ENCODE data around the gene CDCA3.
A peak's percentile ranks its signal among the peaks of the same experiment; 100 is the strongest.

Gene CDCA3

DNA sequence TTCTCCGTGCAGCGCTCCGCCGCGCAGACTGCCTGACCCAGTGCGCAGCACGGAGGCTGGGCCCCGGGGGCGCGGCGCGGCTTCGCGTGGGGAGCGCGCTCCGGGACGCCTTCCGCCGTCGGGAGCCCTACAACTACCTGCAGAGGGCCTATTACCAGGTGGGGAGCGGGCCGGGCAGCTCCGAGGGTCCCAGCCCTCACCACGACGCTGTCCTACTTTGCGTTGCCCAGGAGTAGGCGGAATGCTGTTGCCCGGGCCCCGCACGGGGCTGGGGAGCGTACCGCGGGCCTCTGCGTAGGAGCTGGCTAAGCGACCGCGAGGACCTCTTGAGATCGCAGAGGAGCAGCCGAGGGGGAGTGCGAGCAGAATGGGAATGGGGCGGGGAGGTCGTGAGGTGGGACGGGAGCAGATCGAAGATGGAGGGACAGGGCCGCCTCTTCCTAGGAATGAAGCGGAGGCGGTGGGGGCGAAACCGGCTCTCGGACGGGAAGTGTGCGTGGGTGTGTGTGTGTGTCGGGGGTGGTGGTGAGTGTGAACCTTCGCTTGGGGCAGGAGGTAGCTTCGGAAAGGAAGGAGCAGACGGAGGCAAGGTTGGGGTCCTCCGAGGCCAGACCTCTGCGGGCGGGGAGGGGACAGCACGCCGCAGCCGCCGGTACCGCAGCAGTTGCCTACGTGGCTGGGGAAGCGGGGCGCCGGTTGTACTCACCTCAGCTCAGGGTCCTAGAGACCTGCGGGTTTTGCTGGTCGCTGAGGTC is 22.1 kb downstream of the CDCA3 start:
- H3K36me3 ChIP-seq (ENCODE audit: control insufficient read depth, insufficient read depth, low read length, severe bottlenecking): no peaks in the 10 kb centered on the region
- peak; percentile 75 for DNase-seq (ENCODE audit: low read depth)

DNA sequence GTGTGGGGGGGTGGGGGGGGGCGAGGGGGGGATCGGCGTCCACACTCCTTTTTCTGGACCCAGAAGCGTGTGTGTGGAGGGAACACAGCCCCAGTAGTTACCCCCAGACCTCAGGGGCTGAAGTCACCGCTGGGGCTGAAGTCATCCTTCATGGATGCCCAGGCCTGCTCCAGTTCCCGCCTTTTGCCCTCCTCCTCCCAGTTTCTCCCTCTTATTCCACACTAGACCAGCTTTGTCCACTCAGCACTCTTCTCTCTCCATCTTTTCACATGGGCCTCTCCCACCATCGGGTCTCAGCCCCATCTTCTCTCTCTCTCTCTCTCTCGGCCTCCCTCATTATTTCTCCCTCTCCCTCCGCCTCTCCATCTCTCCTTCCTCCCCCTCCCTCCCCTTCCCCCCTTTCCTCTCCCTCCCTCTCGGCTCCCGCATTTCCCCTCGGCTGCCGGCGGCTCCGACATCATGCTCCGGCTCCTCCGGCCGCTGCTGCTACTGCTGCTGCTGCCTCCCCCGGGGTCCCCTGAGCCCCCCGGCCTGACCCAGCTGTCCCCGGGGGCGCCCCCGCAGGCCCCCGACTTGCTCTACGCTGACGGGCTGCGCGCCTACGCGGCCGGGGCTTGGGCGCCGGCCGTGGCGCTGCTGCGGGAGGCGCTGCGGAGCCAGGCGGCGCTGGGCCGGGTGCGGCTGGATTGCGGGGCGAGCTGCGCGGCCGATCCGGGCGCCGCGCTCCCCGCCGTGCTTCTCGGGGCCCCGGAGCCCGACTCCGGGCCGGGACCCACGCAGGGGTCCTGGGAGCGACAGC is 22.9 kb downstream of the CDCA3 start, which contains the start of gene P3H3:
Gene P3H3 (plus strand): TSS at position 426 of the 799 bp plus-strand sequence. CDS start 34 bp downstream, at position 460.
- DNase-seq (ENCODE audit: low read depth): peak; percentile 73
- peak within 1 kb of the TSS; percentile 87 for H3K4me3 ChIP-seq (ENCODE audit: low read length)
- no peaks in the 10 kb centered on the region for H3K9me3 ChIP-seq (ENCODE audit: control insufficient read depth, low read length)
- H3K9ac ChIP-seq (ENCODE audit: low read length): peak within 1 kb of the TSS; percentile 90
- H3K36me3 ChIP-seq (ENCODE audit: control insufficient read depth, insufficient read depth, low read length, severe bottlenecking): no peaks in the 10 kb centered on the region
- peaks cover 8% of the 10 kb centered on the region for H3K27me3 ChIP-seq (replicated peaks; ENCODE audit: control insufficient read depth, insufficient read depth, low read length)
- H3K4me1 ChIP-seq (ENCODE audit: control insufficient read depth, insufficient read depth, low read length): peaks cover 8% of the 10 kb centered on the region

More for the DNA sequence above, 22.1 kb downstream of the CDCA3 start:
- Histone ChIP-seq H3K4me1 (ENCODE audit: control insufficient read depth, insufficient read depth, low read length) (peaks cover 9% of the 10 kb centered on the region), H3K27me3 (replicated peaks; ENCODE audit: control insufficient read depth, insufficient read depth, low read length) (peaks cover 3% of the 10 kb centered on the region), H3K9me3 (ENCODE audit: control insufficient read depth, low read length) (no peaks in the 10 kb centered on the region), H3K9ac (ENCODE audit: low read length) (peak overlapping the region; percentile 90), H3K4me3 (ENCODE audit: low read length) (peak overlapping the region; percentile 87)

DNA sequence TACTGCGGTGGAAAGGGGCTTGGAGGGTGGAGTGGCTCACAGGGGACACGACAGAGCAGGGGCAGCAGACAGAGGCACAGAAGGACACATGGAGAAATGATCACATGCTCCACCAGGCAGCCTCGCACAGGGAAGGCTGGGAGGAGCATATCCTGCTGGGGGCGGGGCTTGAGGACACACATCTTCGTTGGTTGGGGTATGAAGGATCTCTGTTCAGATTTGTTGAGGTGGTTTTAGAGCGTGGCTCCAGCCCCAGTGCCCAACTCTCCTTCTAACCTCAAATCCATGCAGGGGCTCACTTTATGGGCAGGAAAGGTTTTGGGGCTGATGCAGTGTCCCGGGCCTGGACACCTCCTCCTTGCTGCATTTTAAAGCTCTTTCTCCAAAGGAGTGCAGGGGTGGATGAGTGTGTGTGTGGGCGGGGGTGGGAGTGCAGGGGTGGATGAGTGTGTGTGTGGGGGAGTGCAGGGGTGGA is 23.6 kb downstream of the CDCA3 start:
- peak; percentile 94 for DNase-seq (ENCODE audit: low read depth)
- no peak overlapping the region for H3K4me3 ChIP-seq (ENCODE audit: low read length)
- peaks cover 15% of the 10 kb centered on the region for H3K27me3 ChIP-seq (replicated peaks; ENCODE audit: control insufficient read depth, insufficient read depth, low read length)
- peaks cover 6% of the 10 kb centered on the region for H3K4me1 ChIP-seq (ENCODE audit: control insufficient read depth, insufficient read depth, low read length)
- no peaks in the 10 kb centered on the region for H3K9me3 ChIP-seq (ENCODE audit: control insufficient read depth, low read length)
- H3K9ac ChIP-seq (ENCODE audit: low read length): peak overlapping the region; percentile 69
- H3K36me3 ChIP-seq (ENCODE audit: control insufficient read depth, insufficient read depth, low read length, severe bottlenecking): no peaks in the 10 kb centered on the region

DNA sequence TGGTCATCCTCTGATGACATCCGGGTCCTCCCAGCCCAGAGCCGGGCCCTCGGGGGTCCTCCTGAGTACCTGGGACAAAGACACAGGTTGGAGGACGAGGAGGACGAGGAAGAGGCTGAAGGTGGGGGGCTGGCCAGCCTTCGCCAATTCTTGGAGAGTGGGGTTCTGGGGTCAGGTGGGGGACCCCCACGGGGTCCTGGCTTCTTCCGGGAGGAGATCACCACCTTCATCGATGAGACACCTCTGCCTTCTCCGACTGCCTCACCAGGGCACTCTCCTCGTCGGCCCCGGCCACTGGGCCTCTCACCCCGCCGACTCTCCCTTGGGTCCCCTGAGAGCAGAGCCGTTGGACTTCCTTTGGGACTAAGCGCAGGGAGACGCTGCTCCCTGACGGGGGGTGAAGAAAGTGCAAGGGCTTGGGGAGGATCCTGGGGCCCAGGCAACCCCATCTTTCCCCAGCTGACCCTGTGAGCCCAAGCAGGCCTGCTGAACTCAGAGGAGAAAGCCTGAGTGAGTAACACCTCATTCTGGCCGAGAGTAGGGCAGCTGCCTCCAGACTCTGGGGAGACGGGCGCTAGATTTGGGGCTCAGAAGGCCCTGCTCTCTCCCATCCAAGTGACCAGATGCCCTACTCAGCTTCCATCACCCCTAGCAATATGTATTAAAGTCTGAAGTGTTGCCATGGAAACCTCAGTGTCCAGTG is 24.2 kb downstream of the CDCA3 start:
- H3K27me3 ChIP-seq (replicated peaks; ENCODE audit: control insufficient read depth, insufficient read depth, low read length): peaks cover 20% of the 10 kb centered on the region
- H3K36me3 ChIP-seq (ENCODE audit: control insufficient read depth, insufficient read depth, low read length, severe bottlenecking): no peaks in the 10 kb centered on the region
- no peak for DNase-seq (ENCODE audit: low read depth)
- H3K9me3 ChIP-seq (ENCODE audit: control insufficient read depth, low read length): no peaks in the 10 kb centered on the region
- peak overlapping the region; percentile 69 for H3K9ac ChIP-seq (ENCODE audit: low read length)
- no peak overlapping the region for H3K4me3 ChIP-seq (ENCODE audit: low read length)
- peaks cover 7% of the 10 kb centered on the region for H3K4me1 ChIP-seq (ENCODE audit: control insufficient read depth, insufficient read depth, low read length)

DNA sequence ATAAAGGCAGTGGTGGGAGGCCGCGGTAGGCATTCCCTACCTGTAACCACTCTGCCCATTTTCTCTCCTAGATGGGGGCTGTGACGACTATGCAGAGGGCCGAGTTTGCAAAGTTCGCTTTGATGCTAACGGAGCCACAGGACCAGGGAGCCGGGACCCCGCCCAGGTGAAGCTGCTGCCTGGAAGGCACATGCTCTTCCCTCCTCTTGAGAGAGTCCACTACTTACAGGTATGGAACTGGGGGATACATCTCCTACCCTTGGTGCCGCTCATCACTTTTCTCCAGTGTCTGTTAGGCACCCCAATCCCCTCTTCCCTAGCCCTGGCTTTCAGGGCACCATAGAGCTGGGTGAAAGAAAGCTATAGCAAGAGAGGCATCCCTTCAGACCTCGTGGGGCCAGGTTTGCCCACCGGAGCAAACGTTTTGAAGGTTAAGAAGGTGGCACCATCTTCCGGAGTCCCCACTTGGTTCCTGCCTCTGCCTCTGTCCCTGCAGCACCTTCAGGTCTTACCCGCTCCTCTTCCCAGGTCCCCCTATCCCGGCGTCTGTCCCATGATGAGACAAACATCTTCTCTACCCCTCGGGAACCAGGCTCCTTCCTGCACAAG is 24.9 kb downstream of the CDCA3 start:
- no peak for DNase-seq (ENCODE audit: low read depth)
- Histone ChIP-seq H3K9ac (ENCODE audit: low read length) (no peak overlapping the region), H3K9me3 (ENCODE audit: control insufficient read depth, low read length) (no peaks in the 10 kb centered on the region), H3K36me3 (ENCODE audit: control insufficient read depth, insufficient read depth, low read length, severe bottlenecking) (no peaks in the 10 kb centered on the region), H3K27me3 (replicated peaks; ENCODE audit: control insufficient read depth, insufficient read depth, low read length) (peaks cover 22% of the 10 kb centered on the region), H3K4me1 (ENCODE audit: control insufficient read depth, insufficient read depth, low read length) (peaks cover 9% of the 10 kb centered on the region), H3K4me3 (ENCODE audit: low read length) (no peak overlapping the region)

DNA sequence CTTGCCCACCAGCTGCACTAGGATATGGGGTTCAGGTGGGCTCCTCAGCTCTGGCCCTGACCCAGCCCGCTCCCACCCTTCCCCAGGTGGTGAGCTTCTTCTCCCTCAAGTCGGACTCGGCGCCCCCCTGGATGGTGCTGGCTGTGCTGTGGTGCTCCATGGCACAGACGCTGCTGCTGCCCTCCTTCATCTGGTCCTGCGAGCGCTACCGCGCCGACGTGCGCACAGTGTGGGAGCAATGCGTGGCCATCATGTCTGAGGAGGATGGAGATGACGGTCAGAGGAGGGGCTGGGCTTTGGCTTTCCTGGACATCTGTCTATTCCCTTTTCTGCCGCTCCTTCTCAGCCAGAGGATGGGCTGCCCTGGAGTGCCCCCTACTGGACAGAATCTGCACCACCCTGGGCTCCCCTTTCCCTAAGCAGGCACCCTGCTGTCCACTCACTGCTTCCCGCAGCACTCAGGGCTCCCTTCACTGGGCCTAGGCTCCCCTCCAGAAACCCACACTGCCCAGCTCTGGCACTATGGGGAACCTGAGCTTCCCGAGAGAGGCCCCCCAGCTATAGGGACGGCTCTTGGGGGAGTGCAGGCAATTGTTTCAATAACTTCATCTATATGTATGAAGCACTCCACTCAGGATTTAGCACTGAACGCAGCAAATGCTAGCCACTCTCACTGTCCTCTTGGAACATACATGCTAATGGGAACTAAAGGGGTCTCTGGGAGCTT is 25.5 kb downstream of the CDCA3 start:
- Histone ChIP-seq H3K4me1 (ENCODE audit: control insufficient read depth, insufficient read depth, low read length) (peaks cover 13% of the 10 kb centered on the region), H3K27me3 (replicated peaks; ENCODE audit: control insufficient read depth, insufficient read depth, low read length) (peaks cover 22% of the 10 kb centered on the region), H3K4me3 (ENCODE audit: low read length) (no peak overlapping the region), H3K9ac (ENCODE audit: low read length) (no peak overlapping the region), H3K9me3 (ENCODE audit: control insufficient read depth, low read length) (no peaks in the 10 kb centered on the region), H3K36me3 (ENCODE audit: control insufficient read depth, insufficient read depth, low read length, severe bottlenecking) (no peaks in the 10 kb centered on the region)
- peak; percentile 93 for DNase-seq (ENCODE audit: low read depth)

- Histone ChIP-seq H3K4me1 (ENCODE audit: control insufficient read depth, insufficient read depth, low read length) (peaks cover 13% of the 10 kb centered on the region), H3K27me3 (replicated peaks; ENCODE audit: control insufficient read depth, insufficient read depth, low read length) (peaks cover 28% of the 10 kb centered on the region), H3K9ac (ENCODE audit: low read length) (no peak overlapping the region), H3K9me3 (ENCODE audit: control insufficient read depth, low read length) (no peaks in the 10 kb centered on the region), H3K4me3 (ENCODE audit: low read length) (no peak overlapping the region), H3K36me3 (ENCODE audit: control insufficient read depth, insufficient read depth, low read length, severe bottlenecking) (no peaks in the 10 kb centered on the region)
- peak; percentile 19 for DNase-seq (ENCODE audit: low read depth)
Measured at GRCh38 chr12:6824901-6825381, 26.1 kb downstream of the CDCA3 start.

GRCh38 chr12:6824085-6824775 is 26.9 kb downstream of the CDCA3 start:
- Histone ChIP-seq H3K27me3 (replicated peaks; ENCODE audit: control insufficient read depth, insufficient read depth, low read length) (peaks cover 32% of the 10 kb centered on the region), H3K9me3 (ENCODE audit: control insufficient read depth, low read length) (no peaks in the 10 kb centered on the region), H3K9ac (ENCODE audit: low read length) (no peak overlapping the region), H3K4me3 (ENCODE audit: low read length) (no peak overlapping the region), H3K4me1 (ENCODE audit: control insufficient read depth, insufficient read depth, low read length) (peaks cover 13% of the 10 kb centered on the region), H3K36me3 (ENCODE audit: control insufficient read depth, insufficient read depth, low read length, severe bottlenecking) (no peaks in the 10 kb centered on the region)
- no peak for DNase-seq (ENCODE audit: low read depth)

- H3K9ac ChIP-seq (ENCODE audit: low read length): no peak overlapping the region
- no peaks in the 10 kb centered on the region for H3K36me3 ChIP-seq (ENCODE audit: control insufficient read depth, insufficient read depth, low read length, severe bottlenecking)
- H3K4me3 ChIP-seq (ENCODE audit: low read length): no peak overlapping the region
- H3K27me3 ChIP-seq (replicated peaks; ENCODE audit: control insufficient read depth, insufficient read depth, low read length): peaks cover 35% of the 10 kb centered on the region
- no peak for DNase-seq (ENCODE audit: low read depth)
- H3K4me1 ChIP-seq (ENCODE audit: control insufficient read depth, insufficient read depth, low read length): peaks cover 13% of the 10 kb centered on the region
- no peaks in the 10 kb centered on the region for H3K9me3 ChIP-seq (ENCODE audit: control insufficient read depth, low read length)
Measured at GRCh38 chr12:6823182-6824084, 27.7 kb downstream of the CDCA3 start.
